GM12878 (cell line): ENCODE measurements around the gene ZNF267. TPM values are rescaled to one million over a fixed set of nuclear protein-coding genes. Genes with fewer than 3 reads are reported as not detected.

Experiments
- BCL11A ChIP-seq: IDR thresholded peaks from 2 replicates; pipeline ENCODE4 v1.6.1; 2011; ENCODE audit warnings: low read depth, low read length
- BCLAF1 ChIP-seq: fragments of 450-650 bp; IDR thresholded peaks from 2 replicates; pipeline ENCODE4 v1.6.1; 2017; ENCODE audit warnings: antibody characterized with exemption, mild to moderate bottlenecking, moderate library complexity
- CHD2 ChIP-seq: IDR thresholded peaks from 2 replicates; pipeline ENCODE4 v1.6.1; 2011; ENCODE audit warnings: low read depth, low read length, improper control_type of control experiment, borderline replicate concordance
- E4F1 ChIP-seq: fragments of 450-650 bp; IDR thresholded peaks from 2 replicates; pipeline ENCODE4 v1.6.1; 2018; ENCODE audit warnings: borderline replicate concordance, mild to moderate bottlenecking; ENCODE audit not compliant: partially characterized antibody
- ETV6 ChIP-seq, 2 experiments: fragments of 450-650 bp in 1 of 2; IDR thresholded peaks in 1 of 2; conservative IDR thresholded peaks in 1 of 2; 2 replicates each; pipeline ENCODE4 v1.6.1; 2014; ENCODE audit warnings: antibody characterized with exemption in 1 of 2, borderline replicate concordance in 1 of 2, low read depth in 1 of 2, mild to moderate bottlenecking in 1 of 2, moderate library complexity in 1 of 2
- MYC ChIP-seq: IDR thresholded peaks from 2 replicates; pipeline ENCODE4 v1.6.1; 2011; ENCODE audit warnings: mild to moderate bottlenecking, low read length, moderate library complexity, inconsistent platforms; ENCODE audit not compliant: insufficient read depth, insufficient replicate concordance, insufficient read length, severe bottlenecking
- PAX5 ChIP-seq: IDR thresholded peaks from 2 replicates; pipeline ENCODE4 v1.6.1; 2011; ENCODE audit warnings: low read depth, low read length, borderline replicate concordance
- RAD21 ChIP-seq: IDR thresholded peaks from 2 replicates; pipeline ENCODE4 v1.6.1; 2011; ENCODE audit warnings: mild to moderate bottlenecking, low read depth, low read length, moderate library complexity; ENCODE audit not compliant: insufficient read depth
- RAD51 ChIP-seq: fragments of 450-650 bp; IDR thresholded peaks from 2 replicates; pipeline ENCODE4 v1.6.1; 2016; ENCODE audit warnings: moderate library complexity, mild to moderate bottlenecking, inconsistent platforms
- SPI1 ChIP-seq: IDR thresholded peaks from 2 replicates; pipeline ENCODE4 v1.6.1; 2011; ENCODE audit warnings: low read depth, mild to moderate bottlenecking, low read length, moderate library complexity, borderline replicate concordance; ENCODE audit not compliant: insufficient read depth
- ZNF274 ChIP-seq: IDR thresholded peaks from one replicate; pipeline ENCODE4 v1.8.0; 2011; ENCODE audit not compliant: insufficient read length, insufficient read depth
- polyA plus RNA-seq, 11 experiments: library from polyadenylated mRNA; depleted of rRNA in 4 of 11; unstranded in 6 of 11; stranded (reverse) in 5 of 11; fragments of >200 nt; fragmentation: Nextera tagmentation in 4 of 11; fragmentation: Illumina TruSeq in 1 of 11; extraction: Ambion mirVana in 4 of 11; extraction: Trizol in 1 of 11; gene quantifications; 1 replicate in 1 of 11; 2 replicates in 10 of 11; pipeline versions ENCODE4 v1.2.1 to v1.2.3, GENCODE V29; 2011 to 2016; ENCODE audit warnings: inconsistent platforms in 2 of 11, missing spikeins in 2 of 11, low read depth in 1 of 11
- total RNA-seq, 4 experiments: library from RNA; depleted of rRNA in 3 of 4; stranded (reverse); fragments of >200 nt in 3 of 4; fragmentation: Illumina TruSeq in 1 of 4; extraction: Trizol in 1 of 4; gene quantifications; 2 replicates each; pipeline versions ENCODE4 v1.2.1 to v1.2.3, GENCODE V29; 2013 to 2021
- TF ChIP-seq, protein P1 (sequence below): IDR thresholded peaks from 2 replicates; pipeline ENCODE4 v1.6.1; 2012; ENCODE audit warnings: improper control_type of control experiment, low read depth, low read length; ENCODE audit not compliant: insufficient replicate concordance
- TF ChIP-seq, protein P2 (sequence below): fragments of 450-650 bp; formaldehyde crosslinking; IDR thresholded peaks from 2 replicates; pipeline ENCODE4 v1.5.0; 2022; ENCODE audit warnings: mild to moderate bottlenecking, missing genetic modification characterization

ZNF267 gene
- total and polyA plus RNA-seq, 10 of the 15 experiments (the other 5 are each of a cell fraction or from before 2014, with no cell fraction given), result 16.3 to 54.6 (median 29.6) TPM

DNA sequence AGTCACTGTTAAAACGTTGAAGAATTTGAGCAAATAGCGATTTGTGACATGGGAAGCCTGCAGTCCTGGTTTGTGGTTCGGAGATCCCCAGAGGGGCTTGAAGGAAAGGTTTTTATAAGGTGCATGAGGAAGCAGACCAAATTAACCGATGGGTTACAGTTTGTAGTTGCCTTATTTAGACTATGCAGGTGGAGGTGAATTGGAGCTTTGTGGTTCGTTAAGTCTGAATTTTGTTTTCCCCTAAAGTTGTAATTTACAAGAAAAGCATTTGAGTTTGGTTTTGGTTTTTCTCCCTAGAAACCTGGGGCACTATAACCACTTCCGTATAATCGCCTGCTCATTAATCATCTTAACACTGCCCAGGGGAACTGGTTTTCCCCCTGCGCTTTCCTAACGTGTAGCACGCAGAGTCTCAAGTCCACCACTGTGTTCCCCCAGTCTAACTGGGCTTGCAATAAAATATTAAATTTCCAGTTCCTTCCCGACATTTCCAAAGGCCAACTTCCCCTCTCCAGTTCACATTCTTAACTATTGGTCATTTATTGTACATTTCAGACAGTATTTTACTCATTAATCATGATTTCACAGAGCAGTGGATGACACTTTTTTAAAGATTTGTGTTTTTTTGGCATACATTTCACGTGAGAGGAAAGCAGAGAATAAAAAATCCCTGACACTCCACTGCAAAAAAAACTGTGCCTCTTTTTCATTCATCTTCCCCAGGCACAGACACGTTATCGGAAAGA lies 932 bp downstream of the ZNF267 start (continued):
- TF ChIP-seq, protein P1, sequence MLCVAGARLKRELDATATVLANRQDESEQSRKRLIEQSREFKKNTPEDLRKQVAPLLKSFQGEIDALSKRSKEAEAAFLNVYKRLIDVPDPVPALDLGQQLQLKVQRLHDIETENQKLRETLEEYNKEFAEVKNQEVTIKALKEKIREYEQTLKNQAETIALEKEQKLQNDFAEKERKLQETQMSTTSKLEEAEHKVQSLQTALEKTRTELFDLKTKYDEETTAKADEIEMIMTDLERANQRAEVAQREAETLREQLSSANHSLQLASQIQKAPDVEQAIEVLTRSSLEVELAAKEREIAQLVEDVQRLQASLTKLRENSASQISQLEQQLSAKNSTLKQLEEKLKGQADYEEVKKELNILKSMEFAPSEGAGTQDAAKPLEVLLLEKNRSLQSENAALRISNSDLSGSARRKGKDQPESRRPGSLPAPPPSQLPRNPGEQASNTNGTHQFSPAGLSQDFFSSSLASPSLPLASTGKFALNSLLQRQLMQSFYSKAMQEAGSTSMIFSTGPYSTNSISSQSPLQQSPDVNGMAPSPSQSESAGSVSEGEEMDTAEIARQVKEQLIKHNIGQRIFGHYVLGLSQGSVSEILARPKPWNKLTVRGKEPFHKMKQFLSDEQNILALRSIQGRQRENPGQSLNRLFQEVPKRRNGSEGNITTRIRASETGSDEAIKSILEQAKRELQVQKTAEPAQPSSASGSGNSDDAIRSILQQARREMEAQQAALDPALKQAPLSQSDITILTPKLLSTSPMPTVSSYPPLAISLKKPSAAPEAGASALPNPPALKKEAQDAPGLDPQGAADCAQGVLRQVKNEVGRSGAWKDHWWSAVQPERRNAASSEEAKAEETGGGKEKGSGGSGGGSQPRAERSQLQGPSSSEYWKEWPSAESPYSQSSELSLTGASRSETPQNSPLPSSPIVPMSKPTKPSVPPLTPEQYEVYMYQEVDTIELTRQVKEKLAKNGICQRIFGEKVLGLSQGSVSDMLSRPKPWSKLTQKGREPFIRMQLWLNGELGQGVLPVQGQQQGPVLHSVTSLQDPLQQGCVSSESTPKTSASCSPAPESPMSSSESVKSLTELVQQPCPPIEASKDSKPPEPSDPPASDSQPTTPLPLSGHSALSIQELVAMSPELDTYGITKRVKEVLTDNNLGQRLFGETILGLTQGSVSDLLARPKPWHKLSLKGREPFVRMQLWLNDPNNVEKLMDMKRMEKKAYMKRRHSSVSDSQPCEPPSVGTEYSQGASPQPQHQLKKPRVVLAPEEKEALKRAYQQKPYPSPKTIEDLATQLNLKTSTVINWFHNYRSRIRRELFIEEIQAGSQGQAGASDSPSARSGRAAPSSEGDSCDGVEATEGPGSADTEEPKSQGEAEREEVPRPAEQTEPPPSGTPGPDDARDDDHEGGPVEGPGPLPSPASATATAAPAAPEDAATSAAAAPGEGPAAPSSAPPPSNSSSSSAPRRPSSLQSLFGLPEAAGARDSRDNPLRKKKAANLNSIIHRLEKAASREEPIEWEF, result no peak
- peak; percentile 85 for TF ChIP-seq SPI1
- TF ChIP-seq E4F1, result no peak
- TF ChIP-seq RAD51, result peak; percentile 24; the same call in 1 of the 2 replicates
- TF ChIP-seq PAX5, result peak; percentile 88
- peak in 1 of 2 experiments; percentile 68; a peak in 1 of 4 replicates for TF ChIP-seq ETV6 (conservative IDR thresholded peaks at IDR 0.05 in 1 of 2, IDR thresholded peaks at IDR 0.05 in 1 of 2; ENCODE audit: borderline replicate concordance in 1 of 2, low read depth in 1 of 2)
- TF ChIP-seq BCLAF1, result no peak
- TF ChIP-seq RAD21, result no peak
- no peak for TF ChIP-seq MYC
- peak; percentile 99 for TF ChIP-seq BCL11A
- TF ChIP-seq ZNF274, result no peak
- peak; percentile 75; the same call in 1 of the 2 replicates for TF ChIP-seq CHD2
- TF ChIP-seq, protein P2, sequence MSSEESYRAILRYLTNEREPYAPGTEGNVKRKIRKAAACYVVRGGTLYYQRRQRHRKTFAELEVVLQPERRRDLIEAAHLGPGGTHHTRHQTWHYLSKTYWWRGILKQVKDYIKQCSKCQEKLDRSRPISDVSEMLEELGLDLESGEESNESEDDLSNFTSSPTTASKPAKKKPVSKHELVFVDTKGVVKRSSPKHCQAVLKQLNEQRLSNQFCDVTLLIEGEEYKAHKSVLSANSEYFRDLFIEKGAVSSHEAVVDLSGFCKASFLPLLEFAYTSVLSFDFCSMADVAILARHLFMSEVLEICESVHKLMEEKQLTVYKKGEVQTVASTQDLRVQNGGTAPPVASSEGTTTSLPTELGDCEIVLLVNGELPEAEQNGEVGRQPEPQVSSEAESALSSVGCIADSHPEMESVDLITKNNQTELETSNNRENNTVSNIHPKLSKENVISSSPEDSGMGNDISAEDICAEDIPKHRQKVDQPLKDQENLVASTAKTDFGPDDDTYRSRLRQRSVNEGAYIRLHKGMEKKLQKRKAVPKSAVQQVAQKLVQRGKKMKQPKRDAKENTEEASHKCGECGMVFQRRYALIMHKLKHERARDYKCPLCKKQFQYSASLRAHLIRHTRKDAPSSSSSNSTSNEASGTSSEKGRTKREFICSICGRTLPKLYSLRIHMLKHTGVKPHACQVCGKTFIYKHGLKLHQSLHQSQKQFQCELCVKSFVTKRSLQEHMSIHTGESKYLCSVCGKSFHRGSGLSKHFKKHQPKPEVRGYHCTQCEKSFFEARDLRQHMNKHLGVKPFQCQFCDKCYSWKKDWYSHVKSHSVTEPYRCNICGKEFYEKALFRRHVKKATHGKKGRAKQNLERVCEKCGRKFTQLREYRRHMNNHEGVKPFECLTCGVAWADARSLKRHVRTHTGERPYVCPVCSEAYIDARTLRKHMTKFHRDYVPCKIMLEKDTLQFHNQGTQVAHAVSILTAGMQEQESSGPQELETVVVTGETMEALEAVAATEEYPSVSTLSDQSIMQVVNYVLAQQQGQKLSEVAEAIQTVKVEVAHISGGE, result no peak
